Hepatocyte (in vitro differentiated cells): ENCODE results near the gene VENTX.

ENCODE experiments used
- EZH2 ChIP-seq: fragments of 200-600 bp; sonication (generic); IDR thresholded peaks from 2 replicates; pipeline ENCODE4 v1.6.1; 2016; ENCODE audit warnings: antibody characterized with exemption, mild to moderate bottlenecking, borderline replicate concordance
- EZH2phosphoT487 ChIP-seq: fragments of 200-600 bp; sonication (generic); IDR thresholded peaks from one replicate; pipeline ENCODE4 v1.6.1; 2018; ENCODE audit warnings: antibody characterized with exemption, mild to moderate bottlenecking, low read depth, moderate library complexity; ENCODE audit not compliant: unreplicated experiment, severe bottlenecking
- TF ChIP-seq, protein P1 (sequence below): fragments of 200-600 bp; sonication (generic); IDR thresholded peaks from 2 replicates; pipeline ENCODE4 v1.5.1; 2016; ENCODE audit warnings: antibody characterized with exemption, mild to moderate bottlenecking; ENCODE audit not compliant: poor library complexity

DNA sequence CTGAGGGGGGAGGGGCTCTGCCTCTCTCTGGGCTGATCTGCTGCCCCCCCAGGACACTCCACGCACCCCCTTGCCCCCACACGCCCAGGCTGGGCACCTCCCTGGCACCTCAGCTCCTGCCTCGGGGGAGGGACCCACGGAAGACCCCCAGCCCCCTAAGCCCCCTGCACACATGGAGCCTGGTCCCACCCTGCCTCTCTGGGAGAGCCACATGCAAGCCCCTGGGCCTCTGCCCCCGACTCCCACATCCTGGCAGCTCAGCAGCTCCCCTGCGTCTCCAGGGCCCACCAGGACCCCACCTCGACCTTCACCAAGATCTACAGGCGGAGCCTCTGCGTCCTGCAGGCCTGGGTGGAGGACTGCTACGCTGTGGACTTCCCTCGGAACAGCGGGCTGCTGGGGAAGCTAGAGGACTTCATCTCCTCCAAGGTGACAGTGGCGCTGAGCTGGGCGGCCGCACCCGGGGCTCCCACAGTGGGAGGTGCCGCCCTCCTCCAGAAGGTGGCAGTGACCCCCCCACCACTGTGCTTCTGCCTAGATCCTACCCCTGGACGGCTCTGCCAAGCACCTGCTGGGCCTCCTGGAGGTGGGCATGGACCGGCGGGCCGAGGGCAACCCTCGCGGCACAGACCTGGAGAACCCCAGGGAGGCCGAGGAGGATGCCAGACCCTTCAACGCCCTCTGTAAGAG, 26.4 kb upstream of the VENTX start:
- TF ChIP-seq, protein P1, sequence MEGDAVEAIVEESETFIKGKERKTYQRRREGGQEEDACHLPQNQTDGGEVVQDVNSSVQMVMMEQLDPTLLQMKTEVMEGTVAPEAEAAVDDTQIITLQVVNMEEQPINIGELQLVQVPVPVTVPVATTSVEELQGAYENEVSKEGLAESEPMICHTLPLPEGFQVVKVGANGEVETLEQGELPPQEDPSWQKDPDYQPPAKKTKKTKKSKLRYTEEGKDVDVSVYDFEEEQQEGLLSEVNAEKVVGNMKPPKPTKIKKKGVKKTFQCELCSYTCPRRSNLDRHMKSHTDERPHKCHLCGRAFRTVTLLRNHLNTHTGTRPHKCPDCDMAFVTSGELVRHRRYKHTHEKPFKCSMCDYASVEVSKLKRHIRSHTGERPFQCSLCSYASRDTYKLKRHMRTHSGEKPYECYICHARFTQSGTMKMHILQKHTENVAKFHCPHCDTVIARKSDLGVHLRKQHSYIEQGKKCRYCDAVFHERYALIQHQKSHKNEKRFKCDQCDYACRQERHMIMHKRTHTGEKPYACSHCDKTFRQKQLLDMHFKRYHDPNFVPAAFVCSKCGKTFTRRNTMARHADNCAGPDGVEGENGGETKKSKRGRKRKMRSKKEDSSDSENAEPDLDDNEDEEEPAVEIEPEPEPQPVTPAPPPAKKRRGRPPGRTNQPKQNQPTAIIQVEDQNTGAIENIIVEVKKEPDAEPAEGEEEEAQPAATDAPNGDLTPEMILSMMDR: no peak
- no peak for TF ChIP-seq EZH2
- TF ChIP-seq EZH2phosphoT487: no peak
